HepG2 (cell line): Measurements from ENCODE around the gene CSTPP1. TPM values are rescaled to one million over a fixed set of nuclear protein-coding genes. Genes with fewer than 3 reads are reported as not detected.
A peak's percentile ranks its signal among the peaks of the same experiment; 100 is the strongest.

ENCODE experiments used
- AHR ChIP-seq: IDR thresholded peaks from 2 replicates; pipeline ENCODE4 v1.6.1; 2018; ENCODE audit warnings: missing genetic modification reagents, missing compliant biosample characterization
- ELF4 ChIP-seq: sonication (generic); formaldehyde crosslinking; IDR thresholded peaks from 2 replicates; pipeline ENCODE4 v1.5.0; 2020; ENCODE audit warnings: missing genetic modification reagents, mild to moderate bottlenecking, moderate library complexity, borderline replicate concordance
- FOXJ3 ChIP-seq: sonication (generic); formaldehyde crosslinking; IDR thresholded peaks from 2 replicates; pipeline ENCODE4 v1.4.0; 2020; ENCODE audit warnings: missing genetic modification reagents, mild to moderate bottlenecking, borderline replicate concordance
- NONO ChIP-seq, 2 experiments: fragments of 450-650 bp in 1 of 2; sonication (generic) in 1 of 2; formaldehyde crosslinking in 1 of 2; IDR thresholded peaks in 1 of 2; conservative IDR thresholded peaks in 1 of 2; 2 replicates each; pipeline versions ENCODE4 v1.6.1 to v1.8.0; 2017 to 2022; ENCODE audit warnings: mild to moderate bottlenecking in 1 of 2, missing genetic modification reagents in 1 of 2, moderate library complexity in 1 of 2
- PHF8 ChIP-seq: sonication (generic); formaldehyde crosslinking; IDR thresholded peaks from 2 replicates; pipeline ENCODE4 v1.5.0; 2020; ENCODE audit warnings: missing genetic modification reagents
- TCF12 ChIP-seq, 2 experiments: fragments of 450-650 bp in 1 of 2; sonication (generic) in 1 of 2; formaldehyde crosslinking in 1 of 2; IDR thresholded peaks; 2 replicates each; pipeline versions ENCODE4 v1.6.1 to v1.8.0; 2017 to 2022; ENCODE audit warnings: antibody characterized with exemption in 1 of 2, mild to moderate bottlenecking in 1 of 2, missing genetic modification reagents in 1 of 2, moderate library complexity in 1 of 2
- ZNF251 ChIP-seq: sonication (generic); formaldehyde crosslinking; IDR thresholded peaks from 2 replicates; pipeline ENCODE4 v1.9.0; 2021; ENCODE audit warnings: mild to moderate bottlenecking, missing genetic modification reagents
- ZNF605 ChIP-seq: sonication (generic); formaldehyde crosslinking; IDR thresholded peaks from 2 replicates; pipeline ENCODE4 v1.8.0; 2022; ENCODE audit warnings: mild to moderate bottlenecking, missing genetic modification reagents
- polyA plus RNA-seq, 8 experiments: library from polyadenylated mRNA; depleted of rRNA in 3 of 8; stranded (reverse) in 7 of 8; unstranded in 1 of 8; fragments of >200 nt; fragmentation: Illumina TruSeq in 4 of 8; extraction: Trizol in 4 of 8; gene quantifications; 2 replicates each; pipeline versions ENCODE4 v1.2.1 to v1.2.3, GENCODE V29; 2011 to 2016; ENCODE audit warnings: low read depth in 4 of 8, missing spikeins in 1 of 8, mixed read lengths in 1 of 8; ENCODE audit not compliant: insufficient read depth in 1 of 8
- total RNA-seq, 5 experiments: library from RNA; depleted of rRNA; stranded (reverse); fragments of >200 nt; fragmentation: Illumina TruSeq; extraction: Trizol; gene quantifications; 2 replicates each; pipeline ENCODE4 v1.2.3, GENCODE V29; 2016; ENCODE audit warnings: low read depth in 1 of 5
- TF ChIP-seq, protein P1 (sequence below): IDR thresholded peaks from 2 replicates; pipeline ENCODE4 v1.6.1; 2016; ENCODE audit warnings: missing compliant biosample characterization, missing genetic modification reagents, borderline replicate concordance
- TF ChIP-seq, protein P2 (sequence below): IDR thresholded peaks from 2 replicates; pipeline ENCODE4 v1.6.1; 2018; ENCODE audit warnings: missing genetic modification reagents
- TF ChIP-seq, protein P3 (sequence below): sonication (generic); formaldehyde crosslinking; IDR thresholded peaks from 2 replicates; pipeline ENCODE4 v1.5.0; 2020; ENCODE audit warnings: mild to moderate bottlenecking, missing genetic modification reagents, borderline replicate concordance

The CSTPP1 gene
- total and polyA plus RNA-seq, 2 of the 13 experiments (the other 11 are each of a cell fraction or from before 2014, with no cell fraction given) = 12.3 to 14.6 TPM

DNA sequence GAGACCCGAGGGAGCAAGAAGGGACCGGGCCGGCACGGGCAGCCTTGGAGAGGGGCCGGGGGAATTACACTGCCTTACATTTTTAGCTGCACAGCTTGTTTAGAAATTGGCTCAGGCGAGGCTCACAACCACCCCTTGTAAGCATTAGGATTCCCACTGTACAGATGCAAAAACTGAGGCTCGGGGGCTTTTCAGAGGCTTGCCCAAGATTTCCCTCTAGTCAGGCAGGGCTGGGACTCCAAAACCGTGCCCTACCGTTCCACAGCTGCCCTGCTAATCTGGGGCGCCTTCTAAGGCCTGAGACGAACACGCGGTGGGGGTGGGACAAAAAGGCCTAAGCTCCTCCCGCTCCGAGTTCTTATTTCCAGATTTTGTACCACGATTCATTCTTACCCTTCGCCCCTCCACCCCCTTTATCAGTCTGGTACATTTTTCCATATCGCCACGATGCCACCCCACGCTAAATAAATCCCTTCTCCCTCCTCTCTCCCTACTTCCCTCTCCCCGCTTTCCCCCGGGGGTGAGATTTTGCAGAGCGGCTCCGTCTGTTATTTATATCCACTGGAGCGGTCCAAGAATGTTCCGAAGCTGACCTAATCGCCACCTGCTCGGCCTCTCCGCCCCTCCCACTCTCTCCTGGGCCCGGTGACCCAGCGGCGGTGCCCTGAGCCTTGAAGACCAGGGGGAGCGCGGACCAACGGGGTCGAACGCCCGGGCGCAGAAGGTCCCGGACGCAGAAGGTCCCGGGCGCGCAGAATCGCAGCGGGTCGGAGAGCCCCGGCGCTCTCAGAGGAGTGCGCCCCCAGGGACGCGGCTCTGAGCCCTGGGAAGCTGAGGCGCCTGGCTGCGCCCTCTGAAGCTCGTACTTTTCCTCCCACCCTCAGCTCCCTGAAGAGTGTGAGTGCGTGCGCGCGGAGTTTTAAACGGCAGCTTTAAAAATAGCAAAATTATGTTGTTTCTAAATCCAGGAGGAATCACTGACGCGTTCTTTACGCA lies 250.4 kb downstream of the CSTPP1 start (continued):
- TF ChIP-seq, protein P1, sequence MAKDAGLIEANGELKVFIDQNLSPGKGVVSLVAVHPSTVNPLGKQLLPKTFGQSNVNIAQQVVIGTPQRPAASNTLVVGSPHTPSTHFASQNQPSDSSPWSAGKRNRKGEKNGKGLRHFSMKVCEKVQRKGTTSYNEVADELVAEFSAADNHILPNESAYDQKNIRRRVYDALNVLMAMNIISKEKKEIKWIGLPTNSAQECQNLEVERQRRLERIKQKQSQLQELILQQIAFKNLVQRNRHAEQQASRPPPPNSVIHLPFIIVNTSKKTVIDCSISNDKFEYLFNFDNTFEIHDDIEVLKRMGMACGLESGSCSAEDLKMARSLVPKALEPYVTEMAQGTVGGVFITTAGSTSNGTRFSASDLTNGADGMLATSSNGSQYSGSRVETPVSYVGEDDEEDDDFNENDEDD = no peak
- TF ChIP-seq, protein P2, sequence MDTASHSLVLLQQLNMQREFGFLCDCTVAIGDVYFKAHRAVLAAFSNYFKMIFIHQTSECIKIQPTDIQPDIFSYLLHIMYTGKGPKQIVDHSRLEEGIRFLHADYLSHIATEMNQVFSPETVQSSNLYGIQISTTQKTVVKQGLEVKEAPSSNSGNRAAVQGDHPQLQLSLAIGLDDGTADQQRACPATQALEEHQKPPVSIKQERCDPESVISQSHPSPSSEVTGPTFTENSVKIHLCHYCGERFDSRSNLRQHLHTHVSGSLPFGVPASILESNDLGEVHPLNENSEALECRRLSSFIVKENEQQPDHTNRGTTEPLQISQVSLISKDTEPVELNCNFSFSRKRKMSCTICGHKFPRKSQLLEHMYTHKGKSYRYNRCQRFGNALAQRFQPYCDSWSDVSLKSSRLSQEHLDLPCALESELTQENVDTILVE (CRISPR knock-in tag) = no peak
- TF ChIP-seq ELF4 (CRISPR knock-in tag) (0 out of 2 replicates have a peak, but pooled peaks have one; percentile 42), ZNF605 (CRISPR knock-in tag) (peak; percentile 78; the same call in 1 of the 2 replicates), NONO (IDR thresholded peaks at IDR 0.05) (no peak), NONO (CRISPR knock-in tag; conservative IDR thresholded peaks at IDR 0.05) (peak; percentile 76), AHR (CRISPR knock-in tag) (no peak), ZNF251 (CRISPR knock-in tag) (no peak), FOXJ3 (0 out of 2 replicates have a peak, but pooled peaks have one; percentile 22), PHF8 (CRISPR knock-in tag) (peak; percentile 36; the same call in 1 of the 2 replicates), TCF12 (IDR thresholded peaks at IDR 0.05) (no peak), TCF12 (CRISPR knock-in tag; IDR thresholded peaks at IDR 0.05) (no peak)
- TF ChIP-seq, protein P3, sequence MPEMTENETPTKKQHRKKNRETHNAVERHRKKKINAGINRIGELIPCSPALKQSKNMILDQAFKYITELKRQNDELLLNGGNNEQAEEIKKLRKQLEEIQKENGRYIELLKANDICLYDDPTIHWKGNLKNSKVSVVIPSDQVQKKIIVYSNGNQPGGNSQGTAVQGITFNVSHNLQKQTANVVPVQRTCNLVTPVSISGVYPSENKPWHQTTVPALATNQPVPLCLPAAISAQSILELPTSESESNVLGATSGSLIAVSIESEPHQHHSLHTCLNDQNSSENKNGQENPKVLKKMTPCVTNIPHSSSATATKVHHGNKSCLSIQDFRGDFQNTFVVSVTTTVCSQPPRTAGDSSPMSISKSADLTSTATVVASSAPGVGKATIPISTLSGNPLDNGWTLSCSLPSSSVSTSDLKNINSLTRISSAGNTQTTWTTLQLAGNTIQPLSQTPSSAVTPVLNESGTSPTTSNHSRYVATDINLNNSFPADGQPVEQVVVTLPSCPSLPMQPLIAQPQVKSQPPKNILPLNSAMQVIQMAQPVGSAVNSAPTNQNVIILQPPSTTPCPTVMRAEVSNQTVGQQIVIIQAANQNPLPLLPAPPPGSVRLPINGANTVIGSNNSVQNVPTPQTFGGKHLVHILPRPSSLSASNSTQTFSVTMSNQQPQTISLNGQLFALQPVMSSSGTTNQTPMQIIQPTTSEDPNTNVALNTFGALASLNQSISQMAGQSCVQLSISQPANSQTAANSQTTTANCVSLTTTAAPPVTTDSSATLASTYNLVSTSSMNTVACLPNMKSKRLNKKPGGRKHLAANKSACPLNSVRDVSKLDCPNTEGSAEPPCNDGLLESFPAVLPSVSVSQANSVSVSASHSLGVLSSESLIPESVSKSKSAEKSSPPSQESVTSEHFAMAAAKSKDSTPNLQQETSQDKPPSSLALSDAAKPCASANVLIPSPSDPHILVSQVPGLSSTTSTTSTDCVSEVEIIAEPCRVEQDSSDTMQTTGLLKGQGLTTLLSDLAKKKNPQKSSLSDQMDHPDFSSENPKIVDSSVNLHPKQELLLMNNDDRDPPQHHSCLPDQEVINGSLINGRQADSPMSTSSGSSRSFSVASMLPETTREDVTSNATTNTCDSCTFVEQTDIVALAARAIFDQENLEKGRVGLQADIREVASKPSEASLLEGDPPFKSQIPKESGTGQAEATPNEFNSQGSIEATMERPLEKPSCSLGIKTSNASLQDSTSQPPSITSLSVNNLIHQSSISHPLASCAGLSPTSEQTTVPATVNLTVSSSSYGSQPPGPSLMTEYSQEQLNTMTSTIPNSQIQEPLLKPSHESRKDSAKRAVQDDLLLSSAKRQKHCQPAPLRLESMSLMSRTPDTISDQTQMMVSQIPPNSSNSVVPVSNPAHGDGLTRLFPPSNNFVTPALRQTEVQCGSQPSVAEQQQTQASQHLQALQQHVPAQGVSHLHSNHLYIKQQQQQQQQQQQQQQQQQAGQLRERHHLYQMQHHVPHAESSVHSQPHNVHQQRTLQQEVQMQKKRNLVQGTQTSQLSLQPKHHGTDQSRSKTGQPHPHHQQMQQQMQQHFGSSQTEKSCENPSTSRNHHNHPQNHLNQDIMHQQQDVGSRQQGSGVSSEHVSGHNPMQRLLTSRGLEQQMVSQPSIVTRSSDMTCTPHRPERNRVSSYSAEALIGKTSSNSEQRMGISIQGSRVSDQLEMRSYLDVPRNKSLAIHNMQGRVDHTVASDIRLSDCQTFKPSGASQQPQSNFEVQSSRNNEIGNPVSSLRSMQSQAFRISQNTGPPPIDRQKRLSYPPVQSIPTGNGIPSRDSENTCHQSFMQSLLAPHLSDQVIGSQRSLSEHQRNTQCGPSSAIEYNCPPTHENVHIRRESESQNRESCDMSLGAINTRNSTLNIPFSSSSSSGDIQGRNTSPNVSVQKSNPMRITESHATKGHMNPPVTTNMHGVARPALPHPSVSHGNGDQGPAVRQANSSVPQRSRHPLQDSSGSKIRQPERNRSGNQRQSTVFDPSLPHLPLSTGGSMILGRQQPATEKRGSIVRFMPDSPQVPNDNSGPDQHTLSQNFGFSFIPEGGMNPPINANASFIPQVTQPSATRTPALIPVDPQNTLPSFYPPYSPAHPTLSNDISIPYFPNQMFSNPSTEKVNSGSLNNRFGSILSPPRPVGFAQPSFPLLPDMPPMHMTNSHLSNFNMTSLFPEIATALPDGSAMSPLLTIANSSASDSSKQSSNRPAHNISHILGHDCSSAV (CRISPR knock-in tag) = no peak
